HepG2 (cell line): ENCODE results near the gene MXD1. TPM values are rescaled to one million over a fixed set of nuclear protein-coding genes. Genes with fewer than 3 reads are reported as not detected.

ENCODE experiments used
- BCL6 ChIP-seq: IDR thresholded peaks from 2 replicates; pipeline ENCODE4 v1.6.1; 2016; ENCODE audit warnings: missing genetic modification reagents, missing compliant biosample characterization
- CEBPG ChIP-seq: IDR thresholded peaks from 2 replicates; pipeline ENCODE4 v1.6.1; 2016
- ELF3 ChIP-seq: IDR thresholded peaks from 2 replicates; pipeline ENCODE4 v1.6.1; 2016; ENCODE audit warnings: missing genetic modification reagents, missing compliant biosample characterization
- ESRRA ChIP-seq: sonication (generic); formaldehyde crosslinking; IDR thresholded peaks from 2 replicates; pipeline ENCODE4 v1.5.1; 2020; ENCODE audit warnings: mild to moderate bottlenecking, low read depth, missing genetic modification reagents
- FOXA3 ChIP-seq: IDR thresholded peaks from 2 replicates; pipeline ENCODE4 v1.6.1; 2016; ENCODE audit warnings: missing genetic modification reagents, missing compliant biosample characterization
- FOXK2 ChIP-seq: fragments of 450-650 bp; IDR thresholded peaks from 2 replicates; pipeline ENCODE4 v1.6.1; 2016
- HNF4A ChIP-seq: sonication (generic); formaldehyde crosslinking; IDR thresholded peaks from 2 replicates; pipeline ENCODE4 v1.4.0; 2020; ENCODE audit warnings: missing genetic modification reagents
- HOXA5 ChIP-seq: sonication (generic); formaldehyde crosslinking; IDR thresholded peaks from 2 replicates; pipeline ENCODE4 v1.4.0; 2020; ENCODE audit warnings: missing genetic modification reagents
- MAFK ChIP-seq, 2 experiments: IDR thresholded peaks in 1 of 2; conservative IDR thresholded peaks in 1 of 2; 2 replicates each; pipeline ENCODE4 v1.6.1; 2011; ENCODE audit warnings: improper control_type of control experiment in 2 of 2, low read length in 2 of 2
- MEIS1 ChIP-seq: sonication (generic); formaldehyde crosslinking; IDR thresholded peaks from 2 replicates; pipeline ENCODE4 v1.9.0; 2021; ENCODE audit warnings: mild to moderate bottlenecking, missing genetic modification reagents, moderate library complexity, borderline replicate concordance
- NR2C2 ChIP-seq: sonication (generic); formaldehyde crosslinking; IDR thresholded peaks from 2 replicates; pipeline ENCODE4 v1.4.0; 2020; ENCODE audit warnings: missing genetic modification reagents, mild to moderate bottlenecking, moderate library complexity, borderline replicate concordance
- PLRG1 ChIP-seq: fragments of 450-650 bp; conservative IDR thresholded peaks from 2 replicates; pipeline ENCODE4 v1.6.1; 2016
- REPIN1 ChIP-seq: sonication (generic); formaldehyde crosslinking; IDR thresholded peaks from 2 replicates; pipeline ENCODE4 v1.8.0; 2022; ENCODE audit warnings: missing genetic modification reagents, low read depth, mild to moderate bottlenecking, borderline replicate concordance
- SMYD3 ChIP-seq: sonication (generic); formaldehyde crosslinking; IDR thresholded peaks from 2 replicates; pipeline ENCODE4 v1.8.1; 2023; ENCODE audit warnings: mild to moderate bottlenecking, missing genetic modification reagents
- ZMYM2 ChIP-seq: sonication (generic); formaldehyde crosslinking; IDR thresholded peaks from 2 replicates; pipeline ENCODE4 v1.8.0; 2022; ENCODE audit warnings: mild to moderate bottlenecking, missing genetic modification reagents
- ZNF331 ChIP-seq: sonication (generic); formaldehyde crosslinking; IDR thresholded peaks from 2 replicates; pipeline ENCODE4 v1.4.0; 2020; ENCODE audit warnings: missing genetic modification reagents
- ZNF337 ChIP-seq: sonication (generic); formaldehyde crosslinking; IDR thresholded peaks from 2 replicates; pipeline ENCODE4 v1.5.1; 2020; ENCODE audit warnings: missing genetic modification reagents, low read depth, mild to moderate bottlenecking, borderline replicate concordance
- ZNF430 ChIP-seq: sonication (generic); formaldehyde crosslinking; IDR thresholded peaks from 2 replicates; pipeline ENCODE4 v1.9.0; 2021; ENCODE audit warnings: mild to moderate bottlenecking, missing genetic modification reagents
- ZNF543 ChIP-seq: sonication (generic); formaldehyde crosslinking; IDR thresholded peaks from 2 replicates; pipeline ENCODE4 v1.4.0; 2020; ENCODE audit warnings: mild to moderate bottlenecking, missing genetic modification reagents
- polyA plus RNA-seq, 8 experiments: library from polyadenylated mRNA; depleted of rRNA in 3 of 8; stranded (reverse) in 7 of 8; unstranded in 1 of 8; fragments of >200 nt; fragmentation: Illumina TruSeq in 4 of 8; extraction: Trizol in 4 of 8; gene quantifications; 2 replicates each; pipeline versions ENCODE4 v1.2.1 to v1.2.3, GENCODE V29; 2011 to 2016; ENCODE audit warnings: low read depth in 4 of 8, missing spikeins in 1 of 8, mixed read lengths in 1 of 8; ENCODE audit not compliant: insufficient read depth in 1 of 8
- total RNA-seq, 5 experiments: library from RNA; depleted of rRNA; stranded (reverse); fragments of >200 nt; fragmentation: Illumina TruSeq; extraction: Trizol; gene quantifications; 2 replicates each; pipeline ENCODE4 v1.2.3, GENCODE V29; 2016; ENCODE audit warnings: low read depth in 1 of 5
- TF ChIP-seq, protein P1 (sequence below): sonication (generic); formaldehyde crosslinking; IDR thresholded peaks from 2 replicates; pipeline ENCODE4 v1.8.1; 2023; ENCODE audit warnings: mild to moderate bottlenecking, missing genetic modification reagents, borderline replicate concordance
- TF ChIP-seq, protein P2 (sequence below), 2 experiments: fragments of 450-650 bp in 1 of 2; sonication (generic) in 1 of 2; formaldehyde crosslinking; IDR thresholded peaks; 2 replicates each; pipeline versions ENCODE4 v1.5.0 to v1.8.0; 2020 to 2022; ENCODE audit warnings: mild to moderate bottlenecking in 1 of 2, missing genetic modification reagents in 1 of 2
- TF ChIP-seq, protein P3 (sequence below): IDR thresholded peaks from 2 replicates; pipeline ENCODE4 v1.6.1; 2016; ENCODE audit warnings: missing genetic modification reagents, missing compliant biosample characterization
- TF ChIP-seq, protein P4 (sequence below): IDR thresholded peaks from 2 replicates; pipeline ENCODE4 v1.6.1; 2016; ENCODE audit warnings: low read depth, control low read depth
- TF ChIP-seq, protein P5 (sequence below): sonication (generic); formaldehyde crosslinking; IDR thresholded peaks from 2 replicates; pipeline ENCODE4 v1.4.0; 2020; ENCODE audit warnings: missing genetic modification reagents, borderline replicate concordance
- TF ChIP-seq, protein P6 (sequence below): sonication (generic); formaldehyde crosslinking; IDR thresholded peaks from 2 replicates; pipeline ENCODE4 v1.5.0; 2020; ENCODE audit warnings: missing genetic modification reagents

The MXD1 gene
- total and polyA plus RNA-seq, 2 of the 13 experiments (the other 11 are each of a cell fraction or from before 2014, with no cell fraction given): 6.4 to 14.9 TPM

DNA sequence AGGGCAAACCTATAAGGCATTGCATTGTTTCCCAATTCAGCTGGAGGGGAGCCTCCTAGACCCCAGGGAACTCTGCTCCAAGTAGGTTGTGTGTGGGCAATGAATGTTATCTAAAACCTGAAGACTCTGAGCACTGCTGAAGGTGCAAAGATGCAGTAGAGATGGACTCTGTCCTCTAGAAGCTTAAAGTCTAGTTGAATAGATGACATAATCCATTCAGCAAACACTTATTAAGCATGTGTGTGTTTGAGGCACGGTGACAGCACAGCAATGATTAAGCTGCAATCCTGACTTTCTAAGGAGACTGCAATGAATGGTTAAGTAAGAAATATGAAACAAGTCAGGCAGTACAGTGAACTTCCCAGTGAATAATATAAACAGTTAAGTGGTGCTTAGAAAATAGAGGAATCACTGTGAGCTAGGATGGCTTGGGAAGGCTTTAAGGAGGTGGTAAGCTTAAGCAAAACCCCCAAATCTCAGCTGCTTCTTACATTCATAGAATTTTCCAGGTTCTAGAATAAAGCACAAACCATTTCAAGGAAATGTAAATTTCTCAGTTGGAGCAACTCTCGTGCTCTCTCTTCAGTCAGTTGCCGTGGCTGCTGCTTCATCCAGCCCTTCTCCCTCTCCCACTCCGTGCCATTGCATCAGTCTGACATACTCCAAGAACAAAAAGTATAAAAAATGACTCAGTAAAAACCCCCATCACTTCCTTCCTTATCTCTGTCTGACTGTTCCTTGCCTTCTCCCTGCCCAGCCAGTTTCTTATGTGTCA, 19.1 kb downstream of the MXD1 start (continued):
- peak; percentile 99 for TF ChIP-seq HNF4A (CRISPR knock-in tag)
- TF ChIP-seq, protein P1, sequence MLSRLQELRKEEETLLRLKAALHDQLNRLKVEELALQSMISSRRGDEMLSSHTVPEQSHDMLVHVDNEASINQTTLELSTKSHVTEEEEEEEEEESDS: no peak
- no peak for TF ChIP-seq FOXK2
- TF ChIP-seq, protein P2, sequence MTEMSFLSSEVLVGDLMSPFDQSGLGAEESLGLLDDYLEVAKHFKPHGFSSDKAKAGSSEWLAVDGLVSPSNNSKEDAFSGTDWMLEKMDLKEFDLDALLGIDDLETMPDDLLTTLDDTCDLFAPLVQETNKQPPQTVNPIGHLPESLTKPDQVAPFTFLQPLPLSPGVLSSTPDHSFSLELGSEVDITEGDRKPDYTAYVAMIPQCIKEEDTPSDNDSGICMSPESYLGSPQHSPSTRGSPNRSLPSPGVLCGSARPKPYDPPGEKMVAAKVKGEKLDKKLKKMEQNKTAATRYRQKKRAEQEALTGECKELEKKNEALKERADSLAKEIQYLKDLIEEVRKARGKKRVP (CRISPR knock-in tag; IDR thresholded peaks at IDR 0.05): peak in 1 of 2 experiments; percentile 80; a peak in 2 of 4 replicates
- TF ChIP-seq, protein P3, sequence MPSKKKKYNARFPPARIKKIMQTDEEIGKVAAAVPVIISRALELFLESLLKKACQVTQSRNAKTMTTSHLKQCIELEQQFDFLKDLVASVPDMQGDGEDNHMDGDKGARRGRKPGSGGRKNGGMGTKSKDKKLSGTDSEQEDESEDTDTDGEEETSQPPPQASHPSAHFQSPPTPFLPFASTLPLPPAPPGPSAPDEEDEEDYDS (CRISPR knock-in tag): 0 out of 2 replicates have a peak, but pooled peaks have one; percentile 29
- TF ChIP-seq ZNF543 (CRISPR knock-in tag): peak; percentile 47; the same call in 1 of the 2 replicates
- TF ChIP-seq, protein P4, sequence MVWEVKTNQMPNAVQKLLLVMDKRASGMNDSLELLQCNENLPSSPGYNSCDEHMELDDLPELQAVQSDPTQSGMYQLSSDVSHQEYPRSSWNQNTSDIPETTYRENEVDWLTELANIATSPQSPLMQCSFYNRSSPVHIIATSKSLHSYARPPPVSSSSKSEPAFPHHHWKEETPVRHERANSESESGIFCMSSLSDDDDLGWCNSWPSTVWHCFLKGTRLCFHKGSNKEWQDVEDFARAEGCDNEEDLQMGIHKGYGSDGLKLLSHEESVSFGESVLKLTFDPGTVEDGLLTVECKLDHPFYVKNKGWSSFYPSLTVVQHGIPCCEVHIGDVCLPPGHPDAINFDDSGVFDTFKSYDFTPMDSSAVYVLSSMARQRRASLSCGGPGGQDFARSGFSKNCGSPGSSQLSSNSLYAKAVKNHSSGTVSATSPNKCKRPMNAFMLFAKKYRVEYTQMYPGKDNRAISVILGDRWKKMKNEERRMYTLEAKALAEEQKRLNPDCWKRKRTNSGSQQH (CRISPR knock-in tag): peak; percentile 86; the same call in 1 of the 2 replicates
- TF ChIP-seq SMYD3 (CRISPR knock-in tag): no peak
- TF ChIP-seq BCL6 (CRISPR knock-in tag): peak; percentile 94
- TF ChIP-seq REPIN1: peak; percentile 57; the same call in 1 of the 2 replicates
- no peak for TF ChIP-seq PLRG1
- 0 out of 2 replicates have a peak, but pooled peaks have one; percentile 34 for TF ChIP-seq ZNF430 (CRISPR knock-in tag)
- TF ChIP-seq CEBPG: peak; percentile 80
- 0 out of 4 replicates have a peak, but pooled peaks of 1 of the 2 experiments have one; percentile 22 for TF ChIP-seq MAFK (conservative IDR thresholded peaks at IDR 0.05 in 1 of 2, IDR thresholded peaks at IDR 0.05 in 1 of 2; ENCODE audit: low read length in 2 of 2)
- TF ChIP-seq, protein P5, sequence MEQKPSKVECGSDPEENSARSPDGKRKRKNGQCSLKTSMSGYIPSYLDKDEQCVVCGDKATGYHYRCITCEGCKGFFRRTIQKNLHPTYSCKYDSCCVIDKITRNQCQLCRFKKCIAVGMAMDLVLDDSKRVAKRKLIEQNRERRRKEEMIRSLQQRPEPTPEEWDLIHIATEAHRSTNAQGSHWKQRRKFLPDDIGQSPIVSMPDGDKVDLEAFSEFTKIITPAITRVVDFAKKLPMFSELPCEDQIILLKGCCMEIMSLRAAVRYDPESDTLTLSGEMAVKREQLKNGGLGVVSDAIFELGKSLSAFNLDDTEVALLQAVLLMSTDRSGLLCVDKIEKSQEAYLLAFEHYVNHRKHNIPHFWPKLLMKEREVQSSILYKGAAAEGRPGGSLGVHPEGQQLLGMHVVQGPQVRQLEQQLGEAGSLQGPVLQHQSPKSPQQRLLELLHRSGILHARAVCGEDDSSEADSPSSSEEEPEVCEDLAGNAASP: peak; percentile 12; the same call in 1 of the 2 replicates
- TF ChIP-seq ELF3 (CRISPR knock-in tag): peak; percentile 50; the same call in 1 of the 2 replicates
- no peak for TF ChIP-seq ZNF337
- peak; percentile 35; the same call in 1 of the 2 replicates for TF ChIP-seq NR2C2 (CRISPR knock-in tag)
- no peak for TF ChIP-seq MEIS1
- peak; percentile 80 for TF ChIP-seq FOXA3 (CRISPR knock-in tag)
- TF ChIP-seq ZMYM2 (CRISPR knock-in tag): peak; percentile 84
- TF ChIP-seq HOXA5: 0 out of 2 replicates have a peak, but pooled peaks have one; percentile 60
- TF ChIP-seq ESRRA (CRISPR knock-in tag): 0 out of 2 replicates have a peak, but pooled peaks have one; percentile 37
- TF ChIP-seq, protein P6, sequence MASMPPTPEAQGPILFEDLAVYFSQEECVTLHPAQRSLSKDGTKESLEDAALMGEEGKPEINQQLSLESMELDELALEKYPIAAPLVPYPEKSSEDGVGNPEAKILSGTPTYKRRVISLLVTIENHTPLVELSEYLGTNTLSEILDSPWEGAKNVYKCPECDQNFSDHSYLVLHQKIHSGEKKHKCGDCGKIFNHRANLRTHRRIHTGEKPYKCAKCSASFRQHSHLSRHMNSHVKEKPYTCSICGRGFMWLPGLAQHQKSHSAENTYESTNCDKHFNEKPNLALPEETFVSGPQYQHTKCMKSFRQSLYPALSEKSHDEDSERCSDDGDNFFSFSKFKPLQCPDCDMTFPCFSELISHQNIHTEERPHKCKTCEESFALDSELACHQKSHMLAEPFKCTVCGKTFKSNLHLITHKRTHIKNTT (CRISPR knock-in tag): no peak
- peak; percentile 82; the same call in 1 of the 2 replicates for TF ChIP-seq ZNF331 (CRISPR knock-in tag)
